IPS-NIHi7 (cell line): ENCODE data around the gene CD160.
"Not testable (repeated sequence)": the region's sequence is repeated elsewhere in the genome, so short reads cannot be mapped to it uniquely, and the experiment has no call there.

Experiments
- DNase-seq: peaks from one replicate; pipeline ENCODE4 v3.0.0; 2012; ENCODE audit warnings: mixed read lengths; ENCODE audit errors: extremely low spot score

CD160 gene

GRCh38 chr1:145719230-145720079 lies at the start of gene CD160:
Gene CD160, plus strand, starts transcription at chr1:145719499. Its CDS starts 8,829 bp downstream, at chr1:145728328.
- DNase-seq, result no peak

GRCh38 chr1:145670995-145671745 lies 48.1 kb upstream of the CD160 start:
- not testable (repeated sequence) for DNase-seq

GRCh38 chr1:145673217-145673616 lies 46.1 kb upstream of the CD160 start:
- DNase-seq, result not testable (repeated sequence)

GRCh38 chr1:145684858-145685257 lies 34.4 kb upstream of the CD160 start:
- DNase-seq, result not testable (repeated sequence)

DNA sequence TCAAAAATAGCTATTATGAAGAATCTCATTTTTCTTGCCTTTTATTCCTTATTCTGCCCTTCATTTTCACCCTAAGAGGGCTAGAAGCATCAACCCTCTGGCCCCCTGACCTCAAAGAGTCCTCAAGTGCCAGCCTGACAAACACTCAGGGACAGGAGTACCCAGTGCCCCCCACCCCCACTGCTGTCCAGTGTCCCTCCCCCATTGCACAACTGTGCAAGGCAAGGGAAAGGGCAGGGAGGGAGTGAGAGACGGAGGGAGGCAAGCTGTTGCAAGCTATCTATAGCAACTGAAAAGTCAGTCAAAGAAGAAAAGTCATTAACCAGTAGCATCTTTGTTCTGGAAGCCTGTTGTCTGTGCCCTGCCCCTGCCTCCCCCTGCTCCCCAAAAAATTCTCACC lies 33.2 kb upstream of the CD160 start:
- not testable (repeated sequence) for DNase-seq

GRCh38 chr1:145688328-145688727 lies 31.0 kb upstream of the CD160 start:
- DNase-seq, result no peak

DNA sequence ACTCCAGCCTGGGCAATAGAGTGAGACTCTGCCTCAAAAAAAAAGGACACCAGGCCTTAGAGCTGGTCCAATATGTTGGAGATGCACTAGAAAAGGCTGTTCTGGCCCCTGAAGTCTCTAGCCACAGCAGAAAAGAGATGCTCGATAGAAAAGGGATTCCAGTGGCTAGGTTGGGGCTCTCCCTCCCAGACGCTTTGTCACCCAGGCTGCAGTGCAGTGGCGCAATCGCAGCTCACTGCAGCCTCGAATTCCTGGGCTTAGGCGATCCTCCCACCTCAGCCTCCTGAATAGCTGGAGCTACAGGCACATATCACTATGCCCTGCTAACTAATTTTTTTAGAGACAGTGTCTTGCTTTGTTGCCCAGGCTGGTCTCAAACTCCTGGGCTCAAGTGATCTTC lies 30.4 kb upstream of the CD160 start:
- DNase-seq, result no peak

DNA sequence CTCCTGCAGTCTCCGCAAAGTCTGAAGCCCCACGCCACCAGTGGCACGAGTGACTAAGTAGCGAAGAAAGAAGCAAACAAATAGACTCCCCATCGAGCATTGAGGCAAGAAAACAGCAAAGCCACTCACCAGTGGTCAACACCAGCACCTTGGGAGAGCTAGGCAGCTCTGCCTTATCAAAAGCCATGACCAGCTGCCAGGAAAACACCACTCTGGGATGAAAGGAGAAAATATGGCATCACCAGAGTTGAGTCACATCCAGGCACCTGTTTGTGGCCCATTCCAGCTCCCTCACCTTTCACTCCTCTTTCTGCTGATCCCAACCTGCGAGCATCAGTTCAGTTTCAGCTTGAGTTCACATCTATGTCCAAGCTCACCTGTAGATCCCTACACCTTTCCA lies 29.4 kb upstream of the CD160 start:
- DNase-seq, result no peak

- no peak for DNase-seq
These were observed 28.4 kb upstream of the CD160 start for GRCh38 chr1:145690587-145691558.

- no peak for DNase-seq
These were observed 26.4 kb upstream of the CD160 start for GRCh38 chr1:145692785-145693443.

- no peak for DNase-seq
These were observed 23.3 kb upstream of the CD160 start for GRCh38 chr1:145695821-145696629.

GRCh38 chr1:145696630-145696960 lies 22.7 kb upstream of the CD160 start:
- no peak for DNase-seq

DNA sequence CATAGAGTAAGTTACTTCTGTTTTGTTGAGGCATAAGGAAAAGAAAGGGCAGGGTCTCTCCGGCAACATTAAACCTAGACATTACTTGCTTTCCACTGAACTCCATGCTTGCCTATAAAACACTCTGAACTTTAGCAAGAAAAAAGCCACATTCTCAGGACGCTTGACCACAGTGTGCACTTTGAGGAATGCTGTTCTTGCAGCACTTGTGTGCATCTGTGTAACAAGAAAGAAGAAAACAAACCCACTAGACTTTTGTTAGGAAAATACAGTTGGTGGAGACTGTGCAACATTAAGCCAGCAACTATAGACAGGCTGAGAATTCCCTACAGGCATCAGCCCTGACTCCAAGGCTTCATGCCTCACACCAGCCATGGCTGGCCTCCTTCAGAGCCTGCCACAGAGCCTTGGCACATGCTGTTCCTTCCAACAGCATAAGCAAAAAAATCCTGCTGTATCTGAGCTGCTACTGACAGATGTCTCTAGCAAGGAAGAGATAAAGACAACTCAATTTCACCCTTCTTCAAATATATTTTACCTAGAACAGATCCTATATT lies 17.9 kb upstream of the CD160 start:
- no peak for DNase-seq

GRCh38 chr1:145702052-145702451 lies 17.2 kb upstream of the CD160 start:
- DNase-seq, result no peak

- DNase-seq, result peak; percentile 3
These were observed 16.5 kb upstream of the CD160 start for GRCh38 chr1:145702826-145703225.

DNA sequence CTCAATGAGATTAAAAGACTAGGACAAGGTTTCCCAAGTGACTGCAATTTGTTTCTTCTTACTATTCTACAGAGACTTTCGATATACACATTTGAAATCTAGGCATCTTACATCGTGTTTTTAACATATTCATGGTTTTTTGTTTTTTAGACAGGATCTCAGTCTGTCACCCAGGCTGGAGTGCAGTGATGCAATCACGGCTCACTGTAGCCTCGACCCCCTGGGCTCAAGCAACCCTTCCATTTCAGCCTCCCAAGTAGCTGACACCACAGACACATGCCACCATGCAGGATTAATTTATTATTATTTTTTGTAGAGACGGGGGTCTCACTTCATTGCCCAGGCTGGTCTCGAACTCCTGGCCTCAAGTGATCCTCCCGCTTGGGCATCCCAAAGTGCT lies 13.7 kb upstream of the CD160 start:
- DNase-seq, result no peak

- DNase-seq, result no peak
These were observed 13.1 kb upstream of the CD160 start for GRCh38 chr1:145706086-145706664.

DNA sequence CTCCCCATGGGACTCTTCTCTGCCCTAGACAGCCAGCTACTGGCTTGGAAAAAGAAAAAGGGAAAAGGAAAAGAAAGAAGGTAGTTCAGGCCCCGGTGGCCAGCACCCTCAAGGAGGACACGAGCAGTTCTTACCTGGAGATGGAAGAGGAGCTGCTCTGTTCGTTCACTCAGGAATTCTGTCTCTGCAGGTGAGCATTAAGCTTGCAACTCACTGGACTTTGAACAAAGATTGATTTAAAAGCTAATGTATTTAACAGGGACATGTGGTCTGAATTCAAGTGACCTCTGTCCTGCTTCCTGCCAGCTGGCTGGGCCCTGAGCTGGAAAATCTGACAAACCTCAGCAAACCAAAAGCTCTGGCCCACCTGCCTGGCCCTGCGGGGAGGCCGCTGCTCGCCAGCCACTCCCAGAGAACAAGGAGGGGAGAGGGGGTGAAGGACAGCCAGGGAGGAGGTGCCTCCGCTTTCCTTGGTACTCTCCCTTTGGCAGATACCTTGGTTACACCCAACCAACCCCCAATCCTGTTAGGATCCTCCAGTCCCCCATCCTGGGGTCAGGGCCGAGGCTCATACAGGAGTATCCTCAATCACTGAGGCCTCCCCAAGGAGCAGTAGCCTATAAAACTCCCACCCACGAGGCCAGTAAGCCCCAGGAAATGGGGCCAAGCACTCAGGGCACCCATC lies 12.0 kb upstream of the CD160 start, which contains the start of gene PDZK1:
Gene PDZK1 (minus strand): TSS at position 186 of the 685 bp plus-strand sequence. CDS start 19,347 bp downstream, outside the sequence.
- DNase-seq, result no peak

- DNase-seq, result no peak
These were observed 11.2 kb upstream of the CD160 start for GRCh38 chr1:145708063-145708462.
